ENCODE results near the gene MMP11.

MMP11 gene

DNA sequence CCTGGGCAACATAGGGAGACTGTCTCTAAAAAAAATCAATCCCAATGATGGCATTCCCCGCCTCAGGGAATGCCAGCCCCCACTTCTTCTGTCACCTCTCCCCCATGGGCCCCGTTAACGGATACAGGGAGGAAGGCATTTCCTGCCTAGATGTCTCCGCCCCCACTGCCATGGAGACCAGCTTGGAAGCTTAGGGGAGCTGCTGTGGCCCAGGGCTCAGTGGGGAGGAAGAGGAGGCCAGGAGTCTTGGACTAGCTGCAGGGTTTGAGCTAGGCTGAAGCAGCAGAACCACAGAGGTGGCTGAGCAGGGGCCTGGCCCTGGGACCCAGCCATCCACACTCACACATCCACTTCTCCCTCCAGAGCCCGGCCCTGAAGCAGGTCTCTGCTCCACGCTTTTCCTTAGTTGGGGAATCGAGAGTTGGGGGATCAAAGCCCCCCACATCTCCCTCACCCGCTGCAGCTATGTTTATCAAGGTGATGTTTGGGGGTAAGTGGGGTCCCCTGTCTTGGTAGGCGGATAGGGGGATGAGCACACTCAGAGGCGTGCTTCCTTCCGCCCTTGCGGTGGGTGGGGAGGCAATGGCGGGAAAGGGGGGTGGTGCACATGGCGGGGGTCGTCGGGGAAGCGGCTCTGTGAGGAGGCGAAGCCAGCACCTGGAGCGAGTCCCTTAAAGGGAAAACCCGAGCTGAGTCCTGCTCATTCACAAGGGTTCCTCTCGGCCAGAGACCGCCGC is 9.6 kb upstream of the MMP11 start, which contains the start of gene C22orf15:
TSS of gene C22orf15 (plus strand) at position 149 of the 737 bp plus-strand sequence. CDS start at position 466, 317 bp downstream.
- DNase-seq, result peak; percentile 80

DNA sequence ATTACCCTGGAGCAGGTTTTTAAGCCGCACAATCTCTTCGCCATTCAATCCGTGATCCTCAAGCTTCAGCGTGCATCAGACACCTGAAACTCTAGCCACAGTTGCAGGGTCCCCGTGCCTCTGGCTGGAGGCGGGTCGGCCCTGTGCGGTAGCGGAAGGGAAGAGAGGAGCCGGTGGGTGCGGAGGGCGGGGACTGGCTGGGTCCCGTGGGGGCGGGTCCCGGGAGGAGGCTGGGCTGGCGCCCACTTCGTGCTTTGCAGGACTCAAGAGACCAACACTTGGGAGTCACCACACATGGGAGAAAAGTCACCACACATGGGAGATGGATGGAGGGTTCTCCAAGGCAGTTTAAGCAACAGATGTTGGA is 9.1 kb upstream of the MMP11 start:
- DNase-seq, result no peak

DNA sequence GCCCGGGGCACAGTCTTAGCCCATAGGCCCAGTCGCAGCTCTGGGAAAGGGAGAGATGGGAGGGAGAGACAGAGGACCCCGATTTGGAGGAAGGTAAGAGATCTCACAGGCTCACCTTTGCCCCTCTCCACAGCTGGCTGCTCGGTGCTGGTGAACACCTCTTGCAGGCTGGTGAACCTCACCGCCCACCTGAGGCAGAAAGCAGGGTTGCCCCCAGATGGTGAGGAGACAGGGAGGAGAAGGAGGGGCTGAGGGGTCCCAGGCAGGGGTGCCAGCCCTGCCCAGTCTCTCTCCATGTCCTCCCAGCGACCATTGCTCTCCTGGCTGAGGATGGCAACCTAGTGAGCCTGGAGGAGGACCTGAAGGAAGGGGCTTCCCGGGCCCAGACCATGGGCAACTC is 8.7 kb upstream of the MMP11 start:
- no peak for DNase-seq

DNA sequence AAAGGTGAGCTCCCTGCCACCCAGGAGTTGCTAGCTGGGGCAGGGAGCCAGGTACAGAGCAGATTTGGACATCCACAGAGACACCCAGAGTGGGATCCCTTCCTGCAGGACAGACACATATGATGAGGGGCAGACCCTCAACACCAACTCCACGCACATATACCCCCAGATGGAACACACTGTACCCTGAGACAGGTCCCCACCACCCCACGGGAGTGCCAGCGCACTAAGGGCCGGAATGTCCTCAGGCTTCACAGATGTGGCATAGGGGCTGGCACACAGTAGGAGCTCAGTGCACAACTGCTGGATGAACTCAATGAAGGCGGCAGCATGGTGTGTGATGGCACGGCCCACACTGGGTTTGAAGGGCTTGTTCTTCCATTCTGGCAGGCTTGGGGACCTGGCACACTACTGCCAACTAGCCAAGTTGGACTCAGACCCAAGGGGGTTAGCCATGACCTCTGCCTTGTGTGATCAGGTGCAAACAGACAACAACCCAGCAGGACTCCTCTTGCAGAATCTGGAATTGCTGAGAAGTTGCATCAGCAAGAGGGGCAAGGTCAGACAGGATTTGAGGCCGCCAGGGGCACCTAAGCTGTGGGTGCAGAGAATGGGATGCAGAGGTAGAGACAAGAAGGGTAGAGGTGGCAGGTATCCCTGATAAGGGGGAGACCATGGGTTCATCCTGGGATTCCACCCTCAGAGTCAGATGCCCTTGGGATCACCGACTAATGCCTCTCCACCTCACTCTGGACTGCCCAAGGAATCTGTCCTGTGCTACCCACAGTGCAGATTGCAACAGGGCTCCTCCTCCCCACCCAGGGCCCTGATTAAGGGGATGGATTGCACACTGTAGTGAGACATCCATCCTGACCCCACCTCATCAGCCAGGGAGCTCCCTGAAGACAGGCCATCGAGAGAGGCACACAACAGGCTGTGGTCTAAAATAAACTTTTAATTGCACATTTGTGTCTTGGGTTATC is 7.5 kb upstream of the MMP11 start:
- no peak for DNase-seq

DNA sequence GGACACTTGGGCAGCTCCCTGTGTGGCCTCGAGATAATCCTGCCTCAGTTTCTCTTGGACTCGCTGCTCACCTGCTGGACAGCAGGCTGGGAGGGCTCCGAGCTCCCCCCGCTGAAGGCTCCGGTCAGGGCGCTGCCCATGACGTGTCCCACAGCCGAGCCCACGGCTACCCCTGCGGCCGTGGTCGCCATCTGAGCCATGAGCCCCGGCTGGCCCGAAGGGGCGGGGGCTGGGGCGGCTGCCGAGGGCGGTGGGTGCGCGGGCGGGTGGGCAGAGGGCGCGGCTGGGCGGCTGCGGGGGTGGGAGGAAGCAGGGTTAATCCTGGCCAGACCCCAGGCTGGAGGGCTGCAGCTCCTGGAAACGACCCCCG is 5.4 kb upstream of the MMP11 start:
- no peak for DNase-seq

DNA sequence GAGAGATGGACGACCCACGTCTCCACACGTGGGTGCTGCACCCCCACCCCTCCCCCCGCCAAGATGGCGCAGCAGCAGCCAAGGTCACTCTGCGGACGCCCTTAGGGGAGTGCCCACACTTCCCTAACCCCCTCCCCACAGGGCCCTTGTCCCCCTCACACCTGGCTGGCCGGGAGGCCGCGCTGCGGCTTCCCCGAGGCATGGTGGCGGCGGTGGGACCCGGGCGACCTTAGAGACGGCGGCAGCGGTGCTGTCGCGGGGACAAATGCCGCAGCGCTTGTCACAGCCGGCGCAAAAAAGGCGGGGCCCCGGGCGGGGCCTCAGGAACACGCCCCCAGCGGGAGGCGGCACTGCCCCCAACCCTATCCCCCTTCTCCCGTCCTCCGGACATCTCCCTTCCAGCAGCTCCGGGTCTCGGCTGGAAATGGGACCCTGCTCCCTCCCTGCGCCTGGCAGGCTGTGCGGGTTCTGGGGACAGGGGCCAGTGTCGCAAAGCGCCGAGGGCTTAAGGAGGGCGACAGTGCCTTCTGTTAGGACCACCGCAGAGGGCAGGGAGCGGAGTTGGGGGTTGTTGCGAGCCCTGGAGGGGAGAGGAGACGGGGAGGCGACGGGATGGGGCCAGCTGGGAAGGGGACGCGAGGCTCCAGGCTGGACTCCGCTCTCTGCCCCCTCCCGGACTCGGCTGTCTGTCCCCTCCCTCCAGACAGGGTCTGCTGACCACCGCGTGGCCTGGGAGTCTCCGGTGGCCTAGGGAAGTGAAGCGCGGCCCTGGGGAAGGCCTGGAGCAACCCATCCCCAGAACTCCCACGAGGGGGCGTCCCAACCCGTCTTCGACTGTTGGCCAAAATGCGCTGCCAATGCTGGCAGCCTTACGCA is 4.7 kb upstream of the MMP11 start, which contains the start of gene CHCHD10:
TSS of gene CHCHD10 (minus strand) at position 300 of the 876 bp plus-strand sequence. CDS start at position 202, 98 bp downstream.
- peak; percentile 75 for DNase-seq

DNA sequence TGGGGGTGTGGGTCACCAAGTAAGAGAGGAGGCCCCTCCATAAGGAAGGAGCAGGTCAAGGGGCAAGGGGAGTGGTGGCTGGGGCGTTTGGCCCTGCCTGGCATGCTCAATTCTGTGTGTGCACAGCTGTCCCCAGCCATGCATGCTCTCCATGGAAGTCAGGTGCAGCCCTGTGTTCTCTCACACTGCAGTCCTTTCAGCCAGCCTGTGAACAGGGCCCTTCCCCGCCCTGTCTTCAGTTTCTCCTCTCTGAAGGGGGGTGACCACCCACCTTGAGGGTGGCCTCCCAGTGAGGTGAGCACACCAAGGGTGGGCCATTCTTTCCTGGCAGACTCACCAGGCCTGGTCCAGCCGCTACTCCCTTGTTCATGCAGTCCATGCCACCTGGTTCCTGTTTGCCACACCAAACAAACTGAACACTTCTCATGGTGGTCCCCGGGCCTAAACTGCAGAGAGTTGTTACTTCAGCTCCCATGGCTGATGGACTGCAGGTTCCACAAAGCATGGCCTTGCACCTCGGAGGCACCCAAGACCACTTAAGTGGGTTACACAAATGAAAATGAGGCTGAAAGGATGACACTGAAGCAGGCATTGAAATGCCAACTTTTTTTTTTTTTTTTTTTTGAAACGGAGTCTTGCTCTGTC is 3.2 kb upstream of the MMP11 start:
- no peak for DNase-seq

DNA sequence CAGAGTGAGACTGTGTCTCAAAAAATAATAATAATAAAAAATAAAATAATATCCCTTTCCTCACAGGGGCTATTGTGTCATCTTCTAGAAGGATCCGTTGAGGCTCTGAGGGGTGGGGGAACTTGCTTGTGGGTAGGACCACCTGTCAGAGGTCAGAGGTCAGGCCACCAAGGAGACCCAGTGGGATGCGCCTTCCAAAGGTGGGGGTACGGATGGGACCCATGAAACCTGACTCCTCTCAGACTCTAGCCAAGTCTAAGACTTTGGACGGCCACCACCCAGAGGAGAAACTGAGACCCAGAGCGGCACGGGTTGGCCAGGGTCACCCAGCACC is 367 bp upstream of the MMP11 start:
- no peak for DNase-seq

DNA sequence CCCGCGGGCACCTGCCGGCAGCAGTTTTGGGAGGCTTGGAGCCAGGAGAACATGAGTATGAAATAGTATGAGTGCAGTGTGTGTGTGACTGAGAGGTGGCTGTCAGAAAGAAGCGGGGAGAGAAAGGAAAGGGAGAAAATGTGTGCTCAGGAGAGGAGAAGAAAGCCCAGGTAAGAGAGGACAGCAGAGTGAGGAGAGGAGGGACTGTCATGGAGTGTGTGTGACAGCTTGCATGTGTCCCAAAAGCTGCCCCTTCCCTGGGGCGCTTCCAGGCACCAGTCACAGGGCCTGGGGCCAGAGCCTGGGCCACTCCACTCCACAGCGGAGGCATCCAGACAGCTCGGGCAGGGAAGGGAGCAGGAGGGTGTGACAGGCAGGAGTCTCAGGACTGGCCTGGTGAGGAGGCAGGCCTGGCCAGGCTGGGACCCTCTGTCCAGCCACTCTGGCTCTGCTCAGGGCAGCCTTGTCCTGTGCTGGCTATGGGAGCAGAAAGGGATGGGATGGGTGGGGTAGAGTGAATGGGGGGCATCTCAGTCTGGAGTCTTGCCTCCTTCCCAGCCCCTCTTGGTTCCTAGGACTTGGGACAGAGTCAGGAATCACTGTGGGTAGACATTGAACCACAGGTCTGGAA is 949 bp downstream of the MMP11 start:
- no peak for DNase-seq

DNA sequence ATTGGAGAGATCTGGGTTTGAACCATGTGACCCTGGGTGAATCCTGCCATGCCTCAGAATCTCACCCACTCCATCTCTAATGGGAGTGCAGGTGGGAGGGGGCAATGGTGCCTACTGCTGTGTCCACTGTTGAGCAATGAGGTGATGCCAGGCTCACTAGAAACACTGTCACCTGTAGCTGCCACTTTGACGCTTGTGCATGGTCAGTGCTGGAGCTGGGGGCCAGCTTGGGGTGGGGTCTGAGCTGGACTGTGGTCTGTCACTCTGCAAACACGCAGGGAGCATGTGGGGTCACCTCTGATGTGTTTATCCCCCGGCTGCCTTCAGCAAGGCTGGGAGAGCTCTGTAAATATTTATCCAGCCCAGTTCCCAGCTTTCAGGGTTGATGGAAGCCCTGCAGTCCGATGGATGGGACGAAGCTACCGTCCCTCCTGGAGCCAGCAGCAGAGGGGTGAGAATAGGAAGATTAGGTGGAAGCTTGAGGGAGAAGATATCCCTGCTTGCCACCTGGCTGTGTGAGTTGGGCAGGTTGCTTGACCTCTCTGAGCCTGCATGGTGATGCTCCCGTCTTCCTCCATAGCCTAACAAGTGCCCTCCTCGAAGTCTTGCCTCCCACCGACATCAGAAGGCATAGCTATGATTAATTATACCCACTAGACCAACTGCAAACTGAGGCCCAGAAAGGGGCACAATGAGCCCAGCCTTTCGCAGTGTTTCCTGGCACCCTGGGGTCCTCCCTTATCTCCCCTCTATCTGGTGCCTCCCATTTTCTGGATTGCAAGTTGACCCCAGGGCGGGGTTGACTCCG is 1.7 kb downstream of the MMP11 start:
- no peak for DNase-seq

DNA sequence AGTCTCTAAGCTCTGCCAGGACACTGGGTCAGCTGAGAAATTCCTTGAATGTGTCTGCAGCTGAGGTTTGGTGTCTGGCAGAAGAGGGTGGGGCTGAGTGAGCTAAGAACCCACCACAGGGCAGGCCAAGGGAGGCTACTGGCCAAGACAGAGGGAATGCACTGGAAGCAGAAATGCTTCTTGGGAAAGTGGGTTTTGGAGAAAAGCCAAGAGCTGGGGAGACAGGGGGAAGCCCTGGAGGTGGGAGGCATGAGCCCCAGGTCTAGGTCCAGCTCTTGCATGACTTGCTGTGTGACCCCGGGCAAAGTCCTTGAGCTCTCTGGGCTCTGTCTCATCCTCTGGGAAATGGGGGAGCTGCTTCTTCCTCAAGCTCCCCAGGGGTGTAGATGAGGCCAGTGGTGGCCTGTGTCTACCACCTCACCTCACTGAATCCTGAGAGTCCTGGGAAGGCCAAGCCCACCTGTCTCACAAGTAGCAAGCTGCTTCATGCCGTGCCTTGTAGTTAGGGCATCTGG is 2.3 kb downstream of the MMP11 start:
- peak; percentile 69 for DNase-seq

DNA sequence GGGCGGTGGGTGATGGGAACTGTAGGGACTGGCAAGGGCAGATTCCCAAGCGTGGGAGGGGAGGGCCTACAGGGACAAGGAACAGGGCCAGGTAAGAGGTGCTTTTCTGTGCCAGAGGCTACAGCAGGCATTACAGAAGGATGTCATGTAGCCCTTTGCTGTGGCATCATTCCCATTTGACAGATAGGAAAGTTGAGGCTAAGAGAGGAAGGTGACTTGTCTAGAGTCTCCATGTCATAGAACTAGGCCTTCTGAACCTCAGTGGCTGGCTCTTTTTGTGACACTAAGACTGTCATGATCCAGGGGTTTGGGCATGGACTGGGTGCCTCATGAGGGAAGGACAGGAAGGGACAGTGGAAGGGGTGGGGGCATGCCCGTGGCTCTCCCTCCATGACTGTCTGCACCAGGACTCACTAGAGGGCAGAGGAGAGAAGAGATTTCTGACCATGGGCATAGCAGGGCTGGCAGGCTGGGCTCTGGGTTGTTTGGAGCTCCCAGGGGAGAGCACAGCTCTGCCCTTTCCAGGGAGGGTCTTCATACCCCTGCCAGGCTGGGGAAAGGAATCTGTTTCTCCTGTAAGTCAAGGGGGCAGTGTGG is 3.2 kb downstream of the MMP11 start:
- DNase-seq, result no peak

DNA sequence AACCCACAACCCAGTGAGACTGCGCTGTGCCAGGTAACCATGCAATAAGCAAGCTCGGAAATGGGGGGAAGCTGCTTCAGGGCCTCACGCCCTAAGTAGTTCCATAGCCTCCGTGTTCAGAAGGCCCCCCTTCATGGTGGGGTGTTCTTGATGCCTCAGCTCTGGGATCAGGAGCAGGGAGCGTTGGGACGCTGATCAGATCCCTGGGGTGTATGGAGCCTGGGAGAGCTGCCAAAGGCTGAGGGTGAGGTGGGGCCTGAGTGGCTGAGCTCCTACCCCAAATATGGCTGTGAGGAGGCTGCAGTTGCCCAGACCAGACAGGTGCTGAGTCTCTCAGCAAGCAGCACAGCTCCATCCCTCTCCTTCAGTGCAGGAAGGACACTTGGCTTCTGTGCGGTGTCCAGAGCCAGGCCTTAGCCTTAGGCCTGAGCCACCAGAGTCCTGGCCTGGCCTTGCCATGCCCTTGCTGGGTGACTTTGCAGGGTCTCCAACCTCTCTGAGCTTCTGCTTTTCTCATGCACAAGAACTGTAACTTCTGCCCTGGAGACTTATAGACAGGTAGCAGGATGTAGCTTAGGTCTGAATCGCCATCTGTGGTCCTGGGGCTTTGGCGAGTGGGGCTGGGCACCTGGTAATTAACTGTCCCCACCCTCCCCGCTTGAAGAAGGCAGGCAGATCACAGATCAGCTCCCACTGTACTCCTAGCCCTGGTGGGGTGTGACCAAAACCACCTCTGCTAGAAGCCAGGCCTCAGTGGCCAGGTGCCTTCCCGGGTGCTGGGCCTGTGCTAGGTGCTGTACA is 5.3 kb downstream of the MMP11 start:
- DNase-seq, result peak; percentile 37

DNA sequence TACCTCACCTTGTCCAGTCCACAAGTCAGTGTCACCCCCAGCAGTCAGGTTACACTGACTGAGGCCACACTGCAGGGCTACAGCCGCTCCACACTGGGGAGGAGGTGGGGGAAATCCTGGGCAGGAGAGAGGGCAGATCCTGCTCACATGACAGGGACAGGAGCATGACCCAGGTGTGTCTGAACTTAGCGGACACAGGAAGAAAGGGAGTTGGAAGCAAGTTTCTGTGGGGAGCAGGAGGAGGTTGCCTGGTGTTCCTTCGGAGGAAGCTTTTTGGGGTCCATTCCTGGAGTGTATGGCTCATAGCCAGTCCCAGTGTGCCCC is 5.9 kb downstream of the MMP11 start:
- no peak for DNase-seq

DNA sequence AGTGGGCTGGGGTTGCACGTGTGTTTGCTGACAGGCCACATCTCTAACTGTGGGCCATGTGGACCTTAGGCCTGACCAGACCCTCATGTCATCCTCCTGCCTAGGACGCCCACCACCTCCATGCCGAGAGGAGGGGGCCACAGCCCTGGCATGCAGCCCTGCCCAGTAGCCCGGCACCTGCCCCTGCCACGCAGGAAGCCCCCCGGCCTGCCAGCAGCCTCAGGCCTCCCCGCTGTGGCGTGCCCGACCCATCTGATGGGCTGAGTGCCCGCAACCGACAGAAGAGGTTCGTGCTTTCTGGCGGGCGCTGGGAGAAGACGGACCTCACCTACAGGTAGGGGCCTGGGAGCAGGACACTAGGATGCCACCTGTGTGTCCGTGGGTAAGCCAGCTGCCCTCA is 6.4 kb downstream of the MMP11 start:
- DNase-seq, result no peak

DNA sequence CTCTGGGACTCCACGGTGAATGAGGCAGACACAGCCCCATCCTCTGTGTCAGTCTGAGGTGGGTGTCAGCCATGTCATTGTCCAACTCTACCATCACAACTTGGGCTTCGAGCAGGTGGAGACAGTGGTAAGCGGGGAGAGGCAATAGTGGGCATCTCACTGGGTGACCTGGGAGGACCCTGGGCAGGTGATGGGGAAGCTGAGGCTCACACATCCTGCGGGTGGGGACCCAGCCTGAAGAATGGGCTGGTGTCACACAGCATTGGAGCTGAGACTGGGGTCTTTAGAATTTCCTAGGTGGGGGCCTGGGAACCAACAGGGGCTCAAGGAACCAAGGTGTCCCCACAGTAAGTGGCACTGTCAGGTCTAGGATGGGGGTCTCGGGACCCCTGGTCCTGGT is 7.1 kb downstream of the MMP11 start:
- no peak for DNase-seq

DNA sequence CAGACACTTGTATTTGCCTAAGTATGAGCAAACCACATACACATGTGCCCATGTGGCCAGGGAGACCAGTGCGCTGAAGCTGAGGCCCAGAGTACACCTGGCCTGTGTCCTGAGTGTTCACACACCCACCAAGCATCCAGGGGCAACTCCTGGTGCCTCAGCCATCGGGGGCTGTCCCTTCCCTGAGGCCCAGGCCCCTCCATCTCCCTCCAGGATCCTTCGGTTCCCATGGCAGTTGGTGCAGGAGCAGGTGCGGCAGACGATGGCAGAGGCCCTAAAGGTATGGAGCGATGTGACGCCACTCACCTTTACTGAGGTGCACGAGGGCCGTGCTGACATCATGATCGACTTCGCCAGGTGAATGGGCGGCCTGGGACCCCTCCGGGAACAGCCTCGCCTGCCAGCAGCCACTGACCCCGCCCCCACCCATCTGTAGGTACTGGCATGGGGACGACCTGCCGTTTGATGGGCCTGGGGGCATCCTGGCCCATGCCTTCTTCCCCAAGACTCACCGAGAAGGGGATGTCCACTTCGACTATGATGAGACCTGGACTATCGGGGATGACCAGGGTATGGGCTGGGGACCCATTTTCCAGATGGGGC is 7.6 kb downstream of the MMP11 start:
- DNase-seq, result no peak

DNA sequence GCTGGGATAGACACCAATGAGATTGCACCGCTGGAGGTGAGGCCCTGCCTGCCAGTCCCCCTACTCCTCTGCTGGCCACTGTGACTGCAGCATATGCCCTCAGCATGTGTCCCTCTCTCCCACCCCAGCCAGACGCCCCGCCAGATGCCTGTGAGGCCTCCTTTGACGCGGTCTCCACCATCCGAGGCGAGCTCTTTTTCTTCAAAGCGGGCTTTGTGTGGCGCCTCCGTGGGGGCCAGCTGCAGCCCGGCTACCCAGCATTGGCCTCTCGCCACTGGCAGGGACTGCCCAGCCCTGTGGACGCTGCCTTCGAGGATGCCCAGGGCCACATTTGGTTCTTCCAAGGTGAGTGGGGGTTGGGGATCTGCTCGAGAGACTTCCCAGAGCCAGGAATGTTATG is 8.4 kb downstream of the MMP11 start:
- DNase-seq, result no peak

All from fibroblast of skin of back (primary cell).